Spleen (tissue), 7 donors: Measurements from ENCODE around the gene CCDC12.
A peak's percentile ranks its signal among the peaks of the same experiment; 100 is the strongest.

Source experiments
- CTCF ChIP-seq, 11 experiments: fragments of 200-600 bp in 7 of 11; fragments of 450-650 bp in 4 of 11; sonication (generic) in 4 of 11; IDR thresholded peaks in 8 of 11; conservative IDR thresholded peaks in 3 of 11; 1 replicate in 7 of 11; 2 replicates in 4 of 11; pipeline versions ENCODE4 v1.4.0 to v1.8.0; 2016 to 2021; ENCODE audit warnings: antibody characterized with exemption in 11 of 11, inconsistent platforms in 4 of 11, mild to moderate bottlenecking in 1 of 11
- POLR2A ChIP-seq, 3 donors: fragments of 450-650 bp; IDR thresholded peaks; one replicate each; pipeline ENCODE4 v1.5.1; 2017; ENCODE audit warnings: antibody characterized with exemption in 3 of 3, mild to moderate bottlenecking in 1 of 3
- POLR2AphosphoS5 ChIP-seq, 3 donors: sonication (generic); formaldehyde crosslinking; IDR thresholded peaks; one replicate each; pipeline ENCODE4 v1.5.1; 2017; ENCODE audit warnings: antibody characterized with exemption in 3 of 3
- donor health status: DM: no; HTN: no; CAD: no; lungs with moderate emphysema.
- donor health status: DM: no; HTN: no; CAD: no.
- donor health status: DM: no; HTN: no; CAD: no.

DNA sequence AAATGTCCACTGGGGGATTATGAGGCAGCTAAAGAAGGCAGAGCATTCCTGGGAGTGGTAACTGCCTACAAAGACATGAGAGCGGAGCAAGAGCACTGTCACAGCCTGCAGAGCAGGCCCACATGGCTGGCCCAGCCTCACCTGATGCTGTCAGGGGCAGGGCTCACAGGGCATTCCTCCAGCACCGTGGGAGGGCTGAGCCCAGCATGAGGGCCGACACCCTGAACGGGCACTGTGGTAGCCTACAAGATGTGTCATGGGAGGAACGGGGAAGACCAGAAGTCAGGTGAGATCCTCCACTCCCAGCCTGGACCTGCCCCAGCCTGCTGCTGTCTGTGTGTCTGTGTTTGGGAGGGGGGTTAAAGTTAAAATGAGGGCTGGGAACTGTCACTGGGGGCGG lies 30.1 kb downstream of the CCDC12 start:
- no peak for TF ChIP-seq CTCF (IDR thresholded peaks at IDR 0.05 in 8 of 11, conservative IDR thresholded peaks at IDR 0.05 in 3 of 11)
- peak in 1 of 3 donors; percentile 35 for TF ChIP-seq POLR2AphosphoS5 (IDR thresholded peaks at IDR 0.05)
- TF ChIP-seq POLR2A (IDR thresholded peaks at IDR 0.05) = no peak
